Smooth muscle cell of the coronary artery (primary cell): ENCODE results near the gene SH2B3. TPM values are rescaled to one million over a fixed set of nuclear protein-coding genes. Genes with fewer than 3 reads are reported as not detected.

ENCODE experiments used
- total RNA-seq: library from RNA; depleted of rRNA; stranded (reverse); fragments of >200 nt; gene quantifications from 2 replicates; pipeline ENCODE4 v1.2.3, GENCODE V29; 2014; ENCODE audit warnings: low replicate concordance

Gene SH2B3
- total RNA-seq, result 5.1 and 14.7 TPM in 2 replicates

GRCh38 chr12:111405859-111406473 lies at the start of gene SH2B3:
Gene SH2B3, plus strand, starts transcription at chr12:111405923. Its CDS starts 12,223 bp downstream, at chr12:111418146.

GRCh38 chr12:111368788-111369495 lies 36.8 kb upstream of the SH2B3 start, which contains the start of gene PHETA1:
Gene PHETA1, minus strand, starts transcription at chr12:111369095. Its CDS starts 5,668 bp downstream, at chr12:111363427.

Other genes starting within 250 kb of the SH2B3 start
- 2.9 and 6.4 TPM in 2 replicates for gene PHETA1, start 36.8 kb upstream of the SH2B3 start, total RNA-seq
- 10.2 and 13.8 TPM in 2 replicates for gene ATXN2, start 193.4 kb downstream of the SH2B3 start, total RNA-seq